GM20431 (cell line): ENCODE results near the gene SGCD.

Experiments
- in situ Hi-C: fragments of 300-500 bp; cut with MseI, MboI; formaldehyde crosslinking; loops from one replicate; pipeline ENCODE4 v1.15.0; 2020; ENCODE audit warnings: low sequenced_read_pairs; ENCODE audit not compliant: unreplicated experiment

SGCD gene

GRCh38 chr5:156399323-156399722 is 72.4 kb downstream of the SGCD start:
- in situ Hi-C loops, result no loop called here

- in situ Hi-C loops, result no loop called here
These were observed 73.4 kb downstream of the SGCD start for GRCh38 chr5:156400231-156400986.

DNA sequence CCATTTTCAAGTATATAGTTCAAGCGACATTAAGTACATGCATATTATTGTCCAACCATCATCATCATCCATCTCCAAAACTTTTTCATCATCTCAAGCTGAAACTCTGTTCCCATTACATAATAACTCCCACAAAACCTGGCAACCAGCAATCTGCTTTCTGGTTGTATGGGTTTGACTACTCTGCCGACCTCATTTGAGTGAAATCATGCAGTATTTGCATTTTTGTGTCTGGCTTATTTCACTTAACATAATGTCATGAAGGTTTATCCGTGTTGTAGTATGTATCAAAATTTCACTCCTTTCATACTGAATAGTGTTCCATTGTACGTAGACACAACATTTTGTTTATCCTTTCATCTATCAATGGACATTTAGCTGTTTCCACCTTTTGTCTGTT is 74.8 kb downstream of the SGCD start:
- in situ Hi-C loops, result no loop called here

DNA sequence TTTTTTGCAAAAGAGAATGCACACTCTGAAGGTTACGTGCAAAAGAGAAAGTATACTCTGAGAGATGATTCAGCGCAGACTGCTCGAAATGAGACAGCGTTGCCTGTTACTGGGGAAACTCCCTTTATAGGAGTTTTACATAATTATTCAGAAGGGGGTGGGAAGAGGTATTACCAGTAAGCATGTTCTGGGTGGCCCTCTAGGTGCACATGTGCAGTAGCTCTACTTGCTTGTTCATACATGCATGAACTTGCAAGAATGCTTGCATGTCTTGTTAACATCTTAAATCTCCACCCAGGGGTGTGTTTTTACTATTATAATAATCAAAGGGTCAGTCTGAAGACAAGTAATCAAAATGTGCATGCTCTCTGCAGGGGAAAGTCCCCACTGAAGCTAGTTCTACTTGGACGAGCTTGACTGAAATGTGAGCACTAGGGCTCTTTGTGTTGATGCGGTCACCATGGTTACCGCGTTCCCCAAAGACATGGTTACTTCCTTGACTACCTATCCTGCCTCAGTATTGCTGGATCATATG is 75.5 kb downstream of the SGCD start:
- in situ Hi-C loops, result no loop called here

GRCh38 chr5:156405988-156406387 is 79.0 kb downstream of the SGCD start:
- in situ Hi-C loops, result no loop called here

DNA sequence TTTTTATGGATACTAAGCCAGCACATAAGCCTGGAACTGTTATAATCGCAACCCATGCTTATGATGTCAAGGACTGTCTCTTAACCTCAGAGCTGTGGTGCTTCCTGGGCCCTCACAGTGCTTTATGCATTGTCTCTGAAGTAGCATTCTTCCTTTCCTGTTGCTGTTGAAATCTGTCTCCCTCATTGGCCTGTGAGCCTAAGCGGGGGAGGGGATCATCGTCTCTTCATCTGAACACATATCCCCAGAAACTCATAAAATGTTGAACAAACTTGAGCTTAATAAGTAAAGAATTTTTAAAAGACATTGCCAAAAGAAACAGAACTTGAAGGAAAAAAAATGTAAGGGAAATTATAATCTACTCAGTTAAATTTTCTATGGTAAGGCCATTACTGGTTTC is 80.3 kb downstream of the SGCD start:
- in situ Hi-C loops, result no loop called here

DNA sequence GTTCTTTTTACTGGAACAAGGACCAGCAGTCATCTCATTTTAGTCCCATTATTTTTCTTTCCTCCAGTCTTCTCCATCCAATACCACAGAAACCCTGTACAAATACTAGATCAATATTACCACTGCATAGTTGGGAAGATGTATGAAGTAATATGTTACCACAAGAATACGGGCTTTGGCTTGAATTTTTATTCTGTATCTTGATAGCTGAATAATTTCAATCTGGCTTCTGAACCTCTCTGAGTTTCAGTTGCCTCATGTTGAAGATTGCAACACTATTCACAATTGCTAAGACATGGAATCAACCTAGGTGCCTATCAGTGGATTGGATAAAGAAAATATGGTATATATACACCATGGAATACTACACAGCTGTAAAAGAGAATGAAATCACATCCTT is 82.9 kb downstream of the SGCD start:
- in situ Hi-C loops, result no loop called here

- in situ Hi-C loops, result no loop called here
These were observed 84.2 kb downstream of the SGCD start for GRCh38 chr5:156411185-156411613.

DNA sequence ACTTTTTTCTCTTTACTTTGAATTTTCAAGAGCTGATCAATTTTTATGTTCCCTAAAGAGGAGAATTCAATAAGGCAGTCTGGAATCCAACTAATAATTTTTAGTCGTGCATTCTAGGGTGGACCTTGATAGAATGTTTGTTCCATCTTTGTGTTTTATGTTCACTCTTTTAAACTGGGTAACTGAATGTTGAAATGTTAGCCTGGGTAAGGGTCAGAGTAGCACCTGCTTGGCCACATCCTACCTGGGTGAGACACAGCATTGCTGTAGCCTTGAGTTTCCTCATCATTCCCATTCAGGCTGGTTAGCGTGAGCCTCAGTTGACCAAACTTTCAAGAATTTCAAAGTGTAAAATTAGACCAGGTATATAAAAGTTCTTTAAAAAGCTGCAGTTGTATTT is 85.0 kb downstream of the SGCD start:
- in situ Hi-C loops, result no loop called here

- in situ Hi-C loops, result no loop called here
These were observed 87.4 kb downstream of the SGCD start for GRCh38 chr5:156414391-156414790.

DNA sequence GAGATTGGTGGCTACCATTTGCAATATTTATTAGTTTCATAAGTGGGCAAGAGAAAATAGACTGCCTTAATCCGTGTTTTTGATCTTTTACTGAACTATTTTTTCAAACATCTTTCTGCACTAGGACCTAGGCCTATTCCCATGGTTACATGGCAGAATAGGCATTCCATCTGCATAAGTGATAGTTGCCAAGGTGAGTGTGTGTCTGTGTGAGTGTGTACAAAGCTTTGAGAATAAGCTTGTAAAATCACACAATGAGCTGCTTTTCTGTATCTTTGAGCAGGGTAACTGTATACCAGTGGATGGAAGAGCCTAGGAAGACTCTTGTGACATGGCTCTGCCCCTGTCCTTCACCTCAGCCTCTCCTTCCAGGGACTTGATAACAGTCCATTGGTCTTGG is 92.7 kb downstream of the SGCD start:
- in situ Hi-C loops, result no loop called here

DNA sequence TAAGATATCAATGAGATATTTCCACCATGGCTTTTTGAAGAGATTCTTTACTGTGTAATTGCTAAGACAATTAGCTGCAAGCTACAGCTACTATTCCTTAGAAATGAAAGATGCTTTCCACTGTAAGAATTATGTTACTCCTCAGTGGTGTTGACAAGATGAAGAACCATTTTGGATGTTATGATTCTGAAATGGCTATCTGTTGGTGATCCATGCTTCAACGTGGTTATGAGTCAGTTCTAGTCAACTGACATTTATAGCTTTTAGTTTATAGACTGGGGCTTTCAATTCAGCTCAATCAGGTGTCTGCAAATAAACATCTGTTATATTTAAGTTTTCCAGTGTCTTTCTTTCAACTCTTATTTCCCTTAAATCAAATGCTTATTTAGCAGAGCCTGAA is 93.7 kb downstream of the SGCD start:
- in situ Hi-C loops, result no loop called here

DNA sequence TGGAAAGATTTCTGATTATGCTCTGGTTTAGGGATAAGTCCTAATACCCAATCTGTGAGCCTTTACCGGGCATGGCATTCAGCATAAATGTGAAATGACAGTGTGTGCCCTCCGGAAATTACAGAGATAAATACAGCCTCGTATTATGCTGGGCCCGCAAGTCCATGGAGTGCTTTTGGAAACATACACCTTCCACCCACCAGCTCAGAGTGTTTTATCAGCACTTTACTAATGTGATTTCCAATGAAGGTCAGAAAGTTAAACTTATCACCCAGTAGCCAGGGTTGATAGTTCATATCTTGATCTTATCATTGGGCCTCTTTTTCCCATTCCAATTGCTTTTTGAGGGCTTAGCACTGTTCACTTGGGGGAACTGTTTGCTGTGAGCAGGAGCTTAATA is 94.8 kb downstream of the SGCD start:
- in situ Hi-C loops, result no loop called here

DNA sequence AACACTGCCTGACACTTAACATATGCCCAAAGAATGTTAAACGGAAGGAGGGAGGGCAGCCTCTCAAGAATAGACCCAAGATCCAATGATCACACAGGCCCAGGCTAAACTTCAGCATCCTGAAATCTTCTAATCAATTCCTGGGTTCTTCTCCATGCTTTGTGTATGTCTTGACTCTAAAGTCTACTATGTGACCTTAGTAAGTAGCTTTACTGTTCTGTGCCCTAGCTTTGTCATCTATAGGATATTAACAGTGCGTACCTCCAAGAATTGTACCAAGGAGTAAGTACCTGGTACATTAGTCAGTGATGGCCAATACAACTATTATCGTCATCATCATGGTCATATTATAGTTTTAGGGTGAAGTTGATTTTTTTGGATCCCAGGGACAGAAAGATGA is 96.6 kb downstream of the SGCD start:
- in situ Hi-C loops, result no loop called here

GRCh38 chr5:156427315-156427714 is 100.4 kb downstream of the SGCD start:
- in situ Hi-C loops, result no loop called here

- in situ Hi-C loops, result no loop called here
These were observed 105.2 kb downstream of the SGCD start for GRCh38 chr5:156431956-156432829.

DNA sequence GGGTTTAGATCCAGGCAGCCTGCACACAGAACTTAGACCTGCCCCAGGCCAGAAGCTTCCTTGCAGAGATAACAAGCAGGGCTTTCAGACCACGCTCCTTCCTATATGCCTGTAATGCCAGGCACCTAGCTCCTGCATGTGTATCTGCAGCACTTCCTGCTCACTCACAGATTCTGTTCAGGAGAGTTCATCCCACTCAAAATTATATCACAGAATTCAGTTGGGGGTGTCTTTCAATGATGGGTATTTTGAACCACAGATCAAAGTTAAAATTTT is 105.8 kb downstream of the SGCD start:
- in situ Hi-C loops, result no loop called here

- in situ Hi-C loops, result no loop called here
These were observed 107.5 kb downstream of the SGCD start for GRCh38 chr5:156434471-156434870.

DNA sequence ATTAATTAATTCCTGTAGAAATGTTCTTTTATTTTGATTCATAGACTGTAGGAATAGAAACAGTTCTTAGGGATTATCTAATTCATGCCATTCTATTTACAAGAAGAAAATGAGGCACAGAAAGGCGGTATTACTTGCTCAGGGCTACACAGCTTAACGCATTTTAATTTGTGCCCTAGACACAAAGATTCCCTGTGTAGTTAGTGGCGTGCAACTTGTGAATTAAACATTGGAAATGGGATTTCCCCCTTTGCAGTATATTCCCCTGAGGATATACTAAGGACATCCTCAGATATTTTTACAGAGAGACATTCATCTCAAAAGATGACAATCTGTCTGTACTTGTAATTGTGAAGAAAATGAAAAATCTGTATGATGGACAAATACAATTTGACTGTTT is 108.1 kb downstream of the SGCD start:
- in situ Hi-C loops, result no loop called here

DNA sequence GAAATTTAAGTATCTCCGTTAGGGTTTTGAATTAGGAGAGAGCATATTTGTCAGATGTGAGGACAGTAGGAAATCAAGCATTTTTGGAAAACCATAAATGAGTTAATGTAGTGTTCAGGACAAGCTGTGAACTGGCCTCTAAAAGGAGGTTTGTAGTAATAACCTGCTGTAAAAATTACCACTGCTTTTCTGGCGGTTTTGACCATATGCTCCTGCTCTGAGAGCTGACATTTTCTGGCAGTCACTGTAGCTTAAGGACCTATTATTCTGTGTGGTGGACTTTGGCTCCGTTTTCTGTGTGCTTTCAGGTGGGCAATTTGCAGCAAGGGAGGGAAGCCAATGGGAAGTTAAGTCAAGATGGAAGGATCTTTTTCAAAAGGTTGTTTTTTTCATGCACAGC is 111.1 kb downstream of the SGCD start:
- in situ Hi-C loops, result no loop called here

GRCh38 chr5:156444753-156445291 is 117.9 kb downstream of the SGCD start:
- in situ Hi-C loops, result no loop called here
